ENCODE results near the gene MAML2. TPM values are rescaled to one million over a fixed set of nuclear protein-coding genes. Genes with fewer than 3 reads are reported as not detected.

The MAML2 gene
- total RNA-seq, 1 donor from 2014 or later: 5.2 TPM

DNA sequence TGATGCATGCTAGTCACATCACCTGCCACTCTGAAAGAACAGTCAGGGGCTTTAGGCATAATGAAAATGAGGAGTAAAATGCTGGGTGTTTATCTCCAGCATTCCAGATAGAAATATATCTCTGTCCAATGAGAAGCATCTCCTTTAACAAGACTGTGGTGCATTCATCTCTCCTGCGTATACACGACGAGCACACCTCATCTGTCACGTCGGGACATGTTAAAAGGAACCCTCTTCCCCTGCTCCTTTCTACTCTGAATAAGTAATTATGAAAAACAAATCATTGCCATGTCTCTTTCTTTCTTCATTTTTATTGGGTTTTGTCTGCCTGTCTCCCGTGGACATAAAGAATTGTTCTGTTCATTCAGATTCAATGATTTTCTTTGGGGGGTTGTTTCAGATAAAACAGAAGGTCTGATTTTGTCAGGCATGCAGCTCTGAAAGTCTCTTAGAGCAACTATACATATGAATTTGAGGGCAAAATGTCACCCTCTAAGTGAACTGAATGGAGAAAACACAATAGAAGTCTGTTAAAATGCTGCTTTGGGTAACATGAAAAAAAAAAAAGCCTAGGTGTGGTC is 195.0 kb downstream of the MAML2 start:
- Histone ChIP-seq H3K36me3 (ENCODE audit: control insufficient read depth in 3 of 3, insufficient read depth in 3 of 3, low read length in 3 of 3) (no peaks in the 10 kb centered on the region), H3K4me3 (ENCODE audit: low read length in 3 of 3) (no peak overlapping the region), H3K27ac (ENCODE audit: low read depth, low read length) (no peak overlapping the region), H3K4me1 (ENCODE audit: control insufficient read depth in 3 of 3, insufficient read depth in 3 of 3, low read length in 3 of 3) (peaks cover 0 to 3% (median 0%) of the 10 kb centered on the region in 3 donors), H3K27me3 (ENCODE audit: control insufficient read depth in 3 of 3, insufficient read depth in 3 of 3, low read length in 3 of 3) (no peaks in the 10 kb centered on the region), H3K9ac (ENCODE audit: low read depth in 1 of 3, low read length in 3 of 3) (no peak overlapping the region), H3K9me3 (ENCODE audit: control insufficient read depth in 3 of 3, low read length in 3 of 3) (no peaks in the 10 kb centered on the region)

DNA sequence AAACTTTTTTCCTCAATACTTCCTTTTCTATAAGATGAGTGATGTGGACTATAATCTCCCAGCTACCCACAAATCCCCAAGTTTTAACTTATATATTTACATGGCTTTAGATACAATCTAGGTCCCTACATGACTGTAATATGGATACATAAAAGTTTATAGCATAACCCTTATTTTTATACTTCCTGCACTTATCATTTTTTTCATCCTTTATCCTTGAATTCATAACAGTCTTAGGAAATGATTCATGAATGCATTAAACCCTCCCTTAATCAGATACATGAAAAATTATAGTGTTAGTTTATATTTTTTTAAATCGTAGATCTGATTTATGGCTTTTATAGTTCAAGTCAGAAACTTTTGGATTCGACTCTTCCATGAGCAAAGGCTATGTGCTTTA is 195.8 kb downstream of the MAML2 start:
- H3K9ac ChIP-seq (ENCODE audit: low read depth in 1 of 3, low read length in 3 of 3): no peak overlapping the region
- no peaks in the 10 kb centered on the region for H3K9me3 ChIP-seq (ENCODE audit: control insufficient read depth in 3 of 3, low read length in 3 of 3)
- no peaks in the 10 kb centered on the region for H3K36me3 ChIP-seq (ENCODE audit: control insufficient read depth in 3 of 3, insufficient read depth in 3 of 3, low read length in 3 of 3)
- H3K27ac ChIP-seq (ENCODE audit: low read depth, low read length): no peak overlapping the region
- no peaks in the 10 kb centered on the region for H3K27me3 ChIP-seq (ENCODE audit: control insufficient read depth in 3 of 3, insufficient read depth in 3 of 3, low read length in 3 of 3)
- peaks cover 0 to 6% (median 0%) of the 10 kb centered on the region in 3 donors for H3K4me1 ChIP-seq (ENCODE audit: control insufficient read depth in 3 of 3, insufficient read depth in 3 of 3, low read length in 3 of 3)
- H3K4me3 ChIP-seq (ENCODE audit: low read length in 3 of 3): no peak overlapping the region

GRCh38 chr11:96146765-96147164 is 196.2 kb downstream of the MAML2 start:
- Histone ChIP-seq H3K4me3 (ENCODE audit: low read length in 3 of 3) (no peak overlapping the region), H3K4me1 (ENCODE audit: control insufficient read depth in 3 of 3, insufficient read depth in 3 of 3, low read length in 3 of 3) (peaks cover 0 to 7% (median 0%) of the 10 kb centered on the region in 3 donors), H3K27ac (ENCODE audit: low read depth, low read length) (no peak overlapping the region), H3K9me3 (ENCODE audit: control insufficient read depth in 3 of 3, low read length in 3 of 3) (no peaks in the 10 kb centered on the region), H3K36me3 (ENCODE audit: control insufficient read depth in 3 of 3, insufficient read depth in 3 of 3, low read length in 3 of 3) (no peaks in the 10 kb centered on the region), H3K27me3 (ENCODE audit: control insufficient read depth in 3 of 3, insufficient read depth in 3 of 3, low read length in 3 of 3) (no peaks in the 10 kb centered on the region), H3K9ac (ENCODE audit: low read depth in 1 of 3, low read length in 3 of 3) (no peak overlapping the region)

DNA sequence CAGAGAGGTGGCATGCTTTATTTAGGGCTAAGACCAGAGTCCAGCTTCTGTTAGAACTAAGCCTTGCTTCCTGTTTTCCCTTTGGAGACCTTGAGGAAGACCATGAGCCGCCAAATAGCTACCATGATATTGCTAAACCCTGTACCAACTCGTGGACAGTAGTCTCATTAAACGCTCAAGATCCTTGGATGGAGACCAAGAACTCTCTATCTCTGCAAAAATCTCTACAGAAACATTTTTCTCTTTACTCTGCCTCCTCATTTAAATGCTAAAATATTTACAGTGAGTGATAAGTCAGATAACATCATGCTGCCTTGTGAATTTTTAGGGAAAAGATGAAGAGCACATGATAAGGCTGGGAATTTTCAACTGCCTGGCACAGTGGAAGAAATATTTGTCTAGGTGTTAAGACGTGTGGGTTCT is 197.8 kb downstream of the MAML2 start:
- no peak overlapping the region for H3K27ac ChIP-seq (ENCODE audit: low read depth, low read length)

DNA sequence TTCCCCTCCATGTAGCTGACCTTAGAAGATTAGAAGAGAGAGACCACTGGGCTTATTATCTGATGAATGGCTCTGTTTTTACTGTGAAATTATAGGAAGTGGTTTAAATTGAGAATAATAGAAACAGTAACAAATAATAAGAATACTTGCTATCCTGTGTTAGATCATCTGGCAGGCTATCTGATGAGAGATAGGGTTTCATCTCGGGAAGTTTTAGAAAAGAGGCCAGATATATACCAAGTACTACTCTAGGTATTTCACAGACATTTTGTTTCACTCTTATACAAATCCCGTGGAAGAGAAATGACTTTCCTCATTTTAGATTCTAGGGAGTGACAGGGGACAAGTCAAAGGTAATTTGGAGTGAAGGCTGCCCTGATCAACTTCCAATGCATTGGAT is 198.4 kb downstream of the MAML2 start:
- Histone ChIP-seq H3K9ac (ENCODE audit: low read depth in 1 of 3, low read length in 3 of 3) (no peak overlapping the region), H3K36me3 (ENCODE audit: control insufficient read depth in 3 of 3, insufficient read depth in 3 of 3, low read length in 3 of 3) (no peaks in the 10 kb centered on the region), H3K4me1 (ENCODE audit: control insufficient read depth in 3 of 3, insufficient read depth in 3 of 3, low read length in 3 of 3) (peaks cover 0 to 7% (median 0%) of the 10 kb centered on the region in 3 donors), H3K27ac (ENCODE audit: low read depth, low read length) (no peak overlapping the region), H3K9me3 (ENCODE audit: control insufficient read depth in 3 of 3, low read length in 3 of 3) (no peaks in the 10 kb centered on the region), H3K4me3 (ENCODE audit: low read length in 3 of 3) (no peak overlapping the region), H3K27me3 (ENCODE audit: control insufficient read depth in 3 of 3, insufficient read depth in 3 of 3, low read length in 3 of 3) (no peaks in the 10 kb centered on the region)

More for the DNA sequence above, 197.8 kb downstream of the MAML2 start:
- Histone ChIP-seq H3K4me1 (ENCODE audit: control insufficient read depth in 3 of 3, insufficient read depth in 3 of 3, low read length in 3 of 3) (peaks cover 0 to 7% (median 0%) of the 10 kb centered on the region in 3 donors), H3K27me3 (ENCODE audit: control insufficient read depth in 3 of 3, insufficient read depth in 3 of 3, low read length in 3 of 3) (no peaks in the 10 kb centered on the region), H3K9me3 (ENCODE audit: control insufficient read depth in 3 of 3, low read length in 3 of 3) (no peaks in the 10 kb centered on the region), H3K36me3 (ENCODE audit: control insufficient read depth in 3 of 3, insufficient read depth in 3 of 3, low read length in 3 of 3) (no peaks in the 10 kb centered on the region), H3K4me3 (ENCODE audit: low read length in 3 of 3) (no peak overlapping the region), H3K9ac (ENCODE audit: low read depth in 1 of 3, low read length in 3 of 3) (no peak overlapping the region)

DNA sequence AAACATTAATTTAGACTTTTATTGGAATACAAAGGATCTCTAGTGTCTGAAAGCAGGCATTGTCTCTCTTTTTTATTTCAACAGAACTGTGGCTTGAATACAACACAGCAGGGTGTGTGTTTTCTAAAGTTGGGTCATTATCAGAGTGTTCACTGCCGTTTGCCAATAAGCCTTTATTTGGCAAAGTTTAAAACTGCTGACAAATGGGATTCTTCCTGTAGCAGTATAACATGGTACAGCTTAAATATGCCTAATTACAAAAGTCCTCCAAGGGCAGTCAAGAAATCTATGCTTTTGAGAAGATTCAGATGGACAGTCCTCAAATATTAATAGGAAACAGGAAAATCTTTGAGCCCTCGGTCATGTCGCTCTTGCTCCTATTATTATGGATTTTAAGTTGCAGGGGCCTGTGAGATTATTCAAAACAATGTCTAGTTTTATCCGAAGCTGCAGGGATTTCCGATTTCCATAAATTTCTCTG is 199.9 kb downstream of the MAML2 start:
- Histone ChIP-seq H3K9me3 (ENCODE audit: control insufficient read depth in 3 of 3, low read length in 3 of 3) (no peaks in the 10 kb centered on the region), H3K4me3 (ENCODE audit: low read length in 3 of 3) (no peak overlapping the region), H3K9ac (ENCODE audit: low read depth in 1 of 3, low read length in 3 of 3) (no peak overlapping the region), H3K27ac (ENCODE audit: low read depth, low read length) (no peak overlapping the region), H3K27me3 (ENCODE audit: control insufficient read depth in 3 of 3, insufficient read depth in 3 of 3, low read length in 3 of 3) (no peaks in the 10 kb centered on the region), H3K36me3 (ENCODE audit: control insufficient read depth in 3 of 3, insufficient read depth in 3 of 3, low read length in 3 of 3) (no peaks in the 10 kb centered on the region), H3K4me1 (ENCODE audit: control insufficient read depth in 3 of 3, insufficient read depth in 3 of 3, low read length in 3 of 3) (peaks cover 0 to 7% (median 0%) of the 10 kb centered on the region in 3 donors)

DNA sequence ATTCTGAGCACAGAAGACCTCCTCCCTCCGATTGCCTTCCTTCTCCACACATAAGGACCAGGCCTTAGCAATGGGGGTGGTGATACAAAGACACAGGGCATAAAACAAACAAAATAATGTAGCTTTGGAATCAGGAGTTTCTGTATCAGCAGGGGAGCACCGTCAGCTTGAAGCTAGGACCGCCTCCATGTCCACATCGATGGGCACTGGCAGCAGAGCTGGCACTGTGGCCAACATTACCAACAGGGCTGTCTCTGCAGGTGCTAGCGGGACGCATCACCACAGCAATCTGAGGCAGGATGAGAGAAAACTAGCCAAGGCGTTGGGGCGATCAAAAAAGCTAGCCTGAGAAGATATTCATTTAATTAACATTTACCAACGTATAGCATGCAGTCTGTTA is 201.4 kb downstream of the MAML2 start:
- Histone ChIP-seq H3K4me3 (ENCODE audit: low read length in 3 of 3) (no peak overlapping the region), H3K9me3 (ENCODE audit: control insufficient read depth in 3 of 3, low read length in 3 of 3) (no peaks in the 10 kb centered on the region), H3K4me1 (ENCODE audit: control insufficient read depth in 3 of 3, insufficient read depth in 3 of 3, low read length in 3 of 3) (peaks cover 0 to 7% (median 0%) of the 10 kb centered on the region in 3 donors), H3K36me3 (ENCODE audit: control insufficient read depth in 3 of 3, insufficient read depth in 3 of 3, low read length in 3 of 3) (no peaks in the 10 kb centered on the region), H3K27me3 (ENCODE audit: control insufficient read depth in 3 of 3, insufficient read depth in 3 of 3, low read length in 3 of 3) (no peaks in the 10 kb centered on the region), H3K9ac (ENCODE audit: low read depth in 1 of 3, low read length in 3 of 3) (no peak overlapping the region), H3K27ac (ENCODE audit: low read depth, low read length) (no peak overlapping the region)

GRCh38 chr11:96139691-96140090 is 203.3 kb downstream of the MAML2 start:
- no peak overlapping the region for H3K27ac ChIP-seq (ENCODE audit: low read depth, low read length)
- no peak overlapping the region for H3K9ac ChIP-seq (ENCODE audit: low read depth in 1 of 3, low read length in 3 of 3)
- no peaks in the 10 kb centered on the region for H3K27me3 ChIP-seq (ENCODE audit: control insufficient read depth in 3 of 3, insufficient read depth in 3 of 3, low read length in 3 of 3)
- H3K4me3 ChIP-seq (ENCODE audit: low read length in 3 of 3): no peak overlapping the region
- no peaks in the 10 kb centered on the region for H3K9me3 ChIP-seq (ENCODE audit: control insufficient read depth in 3 of 3, low read length in 3 of 3)
- no peaks in the 10 kb centered on the region for H3K36me3 ChIP-seq (ENCODE audit: control insufficient read depth in 3 of 3, insufficient read depth in 3 of 3, low read length in 3 of 3)
- H3K4me1 ChIP-seq (ENCODE audit: control insufficient read depth in 3 of 3, insufficient read depth in 3 of 3, low read length in 3 of 3): peaks cover 0 to 4% (median 0%) of the 10 kb centered on the region in 3 donors

DNA sequence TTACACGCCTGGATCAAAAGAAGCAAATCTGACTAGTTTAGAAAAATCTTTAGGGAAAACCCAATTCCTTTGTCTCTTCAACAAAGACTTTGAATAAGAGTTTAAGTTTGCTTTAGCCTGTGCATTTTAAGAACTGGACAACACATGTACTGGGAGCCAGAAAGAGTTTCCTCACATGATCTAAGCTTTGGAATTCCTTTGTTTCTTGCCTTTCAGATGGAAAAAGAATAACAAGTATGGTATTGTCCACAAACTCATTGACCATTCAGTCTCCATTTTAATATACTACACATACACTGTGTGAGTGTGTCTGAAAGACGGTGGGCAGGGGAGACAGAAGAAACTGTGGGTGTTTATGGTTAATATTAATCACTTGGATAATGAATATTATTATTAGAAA is 205.6 kb downstream of the MAML2 start:
- H3K27ac ChIP-seq (ENCODE audit: low read depth, low read length): no peak overlapping the region
- H3K9ac ChIP-seq (ENCODE audit: low read depth in 1 of 3, low read length in 3 of 3): no peak overlapping the region
- H3K36me3 ChIP-seq (ENCODE audit: control insufficient read depth in 3 of 3, insufficient read depth in 3 of 3, low read length in 3 of 3): no peaks in the 10 kb centered on the region
- H3K9me3 ChIP-seq (ENCODE audit: control insufficient read depth in 3 of 3, low read length in 3 of 3): no peaks in the 10 kb centered on the region
- H3K4me1 ChIP-seq (ENCODE audit: control insufficient read depth in 3 of 3, insufficient read depth in 3 of 3, low read length in 3 of 3): peaks cover 0 to 5% (median 0%) of the 10 kb centered on the region in 3 donors
- no peak overlapping the region for H3K4me3 ChIP-seq (ENCODE audit: low read length in 3 of 3)
- H3K27me3 ChIP-seq (ENCODE audit: control insufficient read depth in 3 of 3, insufficient read depth in 3 of 3, low read length in 3 of 3): no peaks in the 10 kb centered on the region

DNA sequence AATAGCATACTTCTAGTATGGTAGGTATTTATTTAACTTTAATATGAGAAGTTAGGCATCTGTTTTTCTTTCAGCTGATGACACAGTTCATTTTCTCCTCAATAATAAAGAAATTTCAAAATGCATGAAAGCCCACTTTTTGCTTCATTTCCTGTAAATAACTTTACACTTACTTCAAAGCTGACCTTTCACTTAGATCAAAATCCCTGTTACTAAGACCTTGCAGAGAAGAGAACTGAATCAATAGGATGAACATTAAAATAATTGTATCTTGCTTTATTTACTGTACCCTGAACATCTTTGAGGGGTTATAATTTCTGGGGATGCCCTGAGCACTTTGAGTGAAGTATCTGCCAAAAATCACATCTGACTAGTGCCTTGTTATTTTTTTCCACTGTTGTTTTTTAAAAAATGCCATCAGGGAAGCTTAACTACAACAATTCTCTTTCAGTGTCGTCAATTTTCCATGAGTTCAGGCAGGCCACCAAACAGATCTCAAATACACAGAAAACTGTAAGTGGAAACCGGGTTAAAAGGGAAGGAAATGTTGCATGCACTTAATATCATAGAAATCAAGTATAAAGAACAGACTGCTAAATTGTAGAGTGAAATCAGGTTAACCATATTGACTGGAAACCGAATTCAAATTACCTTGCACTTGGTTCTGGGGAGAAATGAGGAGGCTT is 206.2 kb downstream of the MAML2 start:
- no peaks in the 10 kb centered on the region for H3K27me3 ChIP-seq (ENCODE audit: control insufficient read depth in 3 of 3, insufficient read depth in 3 of 3, low read length in 3 of 3)
- H3K9ac ChIP-seq (ENCODE audit: low read depth in 1 of 3, low read length in 3 of 3): no peak overlapping the region
- H3K27ac ChIP-seq (ENCODE audit: low read depth, low read length): no peak overlapping the region
- H3K4me1 ChIP-seq (ENCODE audit: control insufficient read depth in 3 of 3, insufficient read depth in 3 of 3, low read length in 3 of 3): peaks cover 0 to 2% (median 0%) of the 10 kb centered on the region in 3 donors
- H3K9me3 ChIP-seq (ENCODE audit: control insufficient read depth in 3 of 3, low read length in 3 of 3): no peaks in the 10 kb centered on the region
- no peak overlapping the region for H3K4me3 ChIP-seq (ENCODE audit: low read length in 3 of 3)
- H3K36me3 ChIP-seq (ENCODE audit: control insufficient read depth in 3 of 3, insufficient read depth in 3 of 3, low read length in 3 of 3): no peaks in the 10 kb centered on the region
